ENCODE measurements around the gene CACNB2.

CACNB2 gene

DNA sequence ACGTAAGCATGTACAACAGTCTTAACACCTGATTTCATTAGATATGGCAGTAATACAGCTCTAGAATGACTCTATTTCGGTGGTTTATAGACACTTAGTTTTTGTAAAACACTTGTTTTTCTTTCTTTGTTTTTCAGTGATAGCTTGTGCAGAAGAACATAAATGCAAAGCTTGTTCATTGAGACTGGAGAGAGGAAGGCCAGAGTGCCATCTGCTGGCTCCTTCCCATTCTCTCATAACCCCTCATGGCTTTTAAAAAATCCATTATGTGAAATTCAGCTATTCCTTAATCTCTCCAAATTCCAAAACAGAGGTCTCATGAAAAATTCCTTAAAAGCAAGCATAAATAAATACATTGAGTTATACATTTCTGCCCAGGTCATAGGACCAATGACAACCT lies 76.3 kb downstream of the CACNB2 start:
- Histone ChIP-seq H3F3A (ENCODE audit: control insufficient read depth, insufficient read depth) (no peaks in the 10 kb centered on the region), H3K9me3 (ENCODE audit: control insufficient read depth, insufficient read depth, low read length) (no peaks in the 10 kb centered on the region), H3K36me3 (ENCODE audit: control insufficient read depth, low read length) (no peaks in the 10 kb centered on the region), H3K79me2 (ENCODE audit: control insufficient read depth, low read length) (no peaks in the 10 kb centered on the region), H3K9me2 (replicated peaks; ENCODE audit: control insufficient read depth, low read length) (no peaks in the 10 kb centered on the region), H4K20me1 (ENCODE audit: control insufficient read depth, insufficient read depth, low read depth, low read length) (no peaks in the 10 kb centered on the region), H3K27ac (ENCODE audit: low read depth, low read length) (no peak overlapping the region), H3K27me3 (ENCODE audit: control insufficient read depth, low read length) (no peaks in the 10 kb centered on the region), H3K4me1 (ENCODE audit: control insufficient read depth, low read length) (no peaks in the 10 kb centered on the region), H3K4me2 (ENCODE audit: low read length) (no peak overlapping the region), H3K4me3 (ENCODE audit: low read length) (no peak overlapping the region)
- TF ChIP-seq CTCF (IDR thresholded peaks at IDR 0.05; ENCODE audit: low read depth, low read length, poor library complexity, severe bottlenecking), result peak; percentile 62
- no peak for TF ChIP-seq EZH2phosphoT487 (IDR thresholded peaks at IDR 0.05; ENCODE audit: borderline replicate concordance, low read length)

GRCh38 chr10:18217577-18217976 lies 77.4 kb downstream of the CACNB2 start:
- no peaks in the 10 kb centered on the region for H3K36me3 ChIP-seq (ENCODE audit: control insufficient read depth, low read length)
- H3F3A ChIP-seq (ENCODE audit: control insufficient read depth, insufficient read depth), result no peaks in the 10 kb centered on the region
- H3K4me1 ChIP-seq (ENCODE audit: control insufficient read depth, low read length), result no peaks in the 10 kb centered on the region
- H3K9me3 ChIP-seq (ENCODE audit: control insufficient read depth, insufficient read depth, low read length), result no peaks in the 10 kb centered on the region
- no peaks in the 10 kb centered on the region for H3K79me2 ChIP-seq (ENCODE audit: control insufficient read depth, low read length)
- no peaks in the 10 kb centered on the region for H3K9me2 ChIP-seq (replicated peaks; ENCODE audit: control insufficient read depth, low read length)
- no peak overlapping the region for H3K27ac ChIP-seq (ENCODE audit: low read depth, low read length)
- no peak overlapping the region for H3K4me3 ChIP-seq (ENCODE audit: low read length)
- TF ChIP-seq CTCF (IDR thresholded peaks at IDR 0.05; ENCODE audit: low read depth, low read length, poor library complexity, severe bottlenecking) (no peak), EZH2phosphoT487 (IDR thresholded peaks at IDR 0.05; ENCODE audit: borderline replicate concordance, low read length) (no peak)
- no peaks in the 10 kb centered on the region for H4K20me1 ChIP-seq (ENCODE audit: control insufficient read depth, insufficient read depth, low read depth, low read length)
- H3K4me2 ChIP-seq (ENCODE audit: low read length), result no peak overlapping the region
- peaks cover 3% of the 10 kb centered on the region; the same call in 1 of the 2 replicates for H3K27me3 ChIP-seq (ENCODE audit: control insufficient read depth, low read length)

DNA sequence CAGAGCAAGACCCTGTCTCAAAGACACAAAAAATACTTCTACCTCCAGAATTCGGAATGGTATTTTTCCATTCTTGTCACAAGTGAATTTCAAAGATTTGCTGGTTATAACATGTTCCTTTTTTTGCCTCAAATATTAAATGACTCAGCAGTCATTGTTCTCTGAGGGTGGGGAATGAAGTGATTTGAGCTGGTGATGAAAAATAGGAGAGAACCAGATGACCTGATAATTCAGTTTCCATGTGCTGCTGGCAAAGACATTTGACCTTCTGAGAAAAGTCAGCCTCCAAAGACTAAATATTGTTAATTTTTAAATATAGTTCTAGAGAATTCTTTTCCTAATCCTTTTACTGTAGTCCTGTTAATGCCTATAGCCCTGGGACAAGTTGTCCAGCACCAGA lies 78.9 kb downstream of the CACNB2 start:
- Histone ChIP-seq H3K27me3 (ENCODE audit: control insufficient read depth, low read length) (peaks cover 3% of the 10 kb centered on the region; the same call in 1 of the 2 replicates), H3K4me2 (ENCODE audit: low read length) (no peak overlapping the region), H3K79me2 (ENCODE audit: control insufficient read depth, low read length) (no peaks in the 10 kb centered on the region), H3K9me3 (ENCODE audit: control insufficient read depth, insufficient read depth, low read length) (no peaks in the 10 kb centered on the region), H3K36me3 (ENCODE audit: control insufficient read depth, low read length) (no peaks in the 10 kb centered on the region), H3K4me3 (ENCODE audit: low read length) (no peak overlapping the region), H3K4me1 (ENCODE audit: control insufficient read depth, low read length) (no peaks in the 10 kb centered on the region), H3K9me2 (replicated peaks; ENCODE audit: control insufficient read depth, low read length) (no peaks in the 10 kb centered on the region), H3F3A (ENCODE audit: control insufficient read depth, insufficient read depth) (no peaks in the 10 kb centered on the region), H3K27ac (ENCODE audit: low read depth, low read length) (no peak overlapping the region), H4K20me1 (ENCODE audit: control insufficient read depth, insufficient read depth, low read depth, low read length) (no peaks in the 10 kb centered on the region)
- no peak for TF ChIP-seq CTCF (IDR thresholded peaks at IDR 0.05; ENCODE audit: low read depth, low read length, poor library complexity, severe bottlenecking)

- Histone ChIP-seq H3K36me3 (ENCODE audit: control insufficient read depth, low read length) (no peaks in the 10 kb centered on the region), H3K9me3 (ENCODE audit: control insufficient read depth, insufficient read depth, low read length) (no peaks in the 10 kb centered on the region), H3K4me2 (ENCODE audit: low read length) (no peak overlapping the region), H3K9me2 (replicated peaks; ENCODE audit: control insufficient read depth, low read length) (no peaks in the 10 kb centered on the region), H3K27me3 (ENCODE audit: control insufficient read depth, low read length) (peaks cover 3% of the 10 kb centered on the region; the same call in 1 of the 2 replicates), H3K27ac (ENCODE audit: low read depth, low read length) (no peak overlapping the region), H3K4me3 (ENCODE audit: low read length) (no peak overlapping the region), H3K79me2 (ENCODE audit: control insufficient read depth, low read length) (no peaks in the 10 kb centered on the region), H3K4me1 (ENCODE audit: control insufficient read depth, low read length) (no peaks in the 10 kb centered on the region), H4K20me1 (ENCODE audit: control insufficient read depth, insufficient read depth, low read depth, low read length) (no peaks in the 10 kb centered on the region), H3F3A (ENCODE audit: control insufficient read depth, insufficient read depth) (no peaks in the 10 kb centered on the region)
- no peak for TF ChIP-seq EZH2phosphoT487 (IDR thresholded peaks at IDR 0.05; ENCODE audit: borderline replicate concordance, low read length)
- no peak for TF ChIP-seq CTCF (IDR thresholded peaks at IDR 0.05; ENCODE audit: low read depth, low read length, poor library complexity, severe bottlenecking)
These were observed 80.9 kb downstream of the CACNB2 start for GRCh38 chr10:18221123-18221522.

All from DOHH2 (cell line).